NT2/D1 (cell line): ENCODE results near the gene ENGASE.

Source experiments
- YY1 ChIP-seq: IDR thresholded peaks from 2 replicates; pipeline ENCODE4 v1.6.1; 2011; ENCODE audit not compliant: insufficient read length, insufficient read depth
- ZNF274 ChIP-seq: IDR thresholded peaks from 2 replicates; pipeline ENCODE4 v1.6.1; 2011; ENCODE audit warnings: mild to moderate bottlenecking, low read depth, low read length

- TF ChIP-seq YY1, result no peak
- TF ChIP-seq ZNF274, result no peak
These were observed 57.1 kb downstream of the ENGASE start for GRCh38 chr17:79131701-79132100.
